ENCODE data around the gene PLG. TPM values are rescaled to one million over a fixed set of nuclear protein-coding genes. Genes with fewer than 3 reads are reported as not detected.
A peak's percentile ranks its signal among the peaks of the same experiment; 100 is the strongest.

The PLG gene
- total RNA-seq, 1 donor, result 0.36 TPM

- Histone ChIP-seq H3K4me2 (ENCODE audit: insufficient read depth, low read length) (peak overlapping the region; percentile 63), H3K4me1 (ENCODE audit: insufficient read depth, low read length) (no peaks in the 10 kb centered on the region), H3K9me3 (ENCODE audit: low read depth, low read length) (no peaks in the 10 kb centered on the region), H3K79me2 (ENCODE audit: insufficient read depth, low read length) (no peaks in the 10 kb centered on the region), H3K4me3 (ENCODE audit: insufficient read depth, low read length) (peak overlapping the region; percentile 46), H3K27ac (ENCODE audit: low read depth, low read length) (no peak overlapping the region), H3K36me3 (ENCODE audit: insufficient read depth, low read length) (no peaks in the 10 kb centered on the region), H4K20me1 (ENCODE audit: insufficient read depth, low read length) (no peaks in the 10 kb centered on the region), H3K27me3 (ENCODE audit: insufficient read depth, low read length) (no peaks in the 10 kb centered on the region), H2AFZ (ENCODE audit: low read length) (peak overlapping the region; percentile 76)
- DNase-seq (ENCODE audit: insufficient read length, low spot score, missing footprints), result no peak
- TF ChIP-seq CTCF (IDR thresholded peaks at IDR 0.05; ENCODE audit: extremely low read depth, low read depth, low read length), result no peak
Measured at GRCh38 chr6:160790028-160790792, 88.2 kb downstream of the PLG start.

GRCh38 chr6:160791459-160791858 is 89.4 kb downstream of the PLG start:
- H3K4me2 ChIP-seq (ENCODE audit: insufficient read depth, low read length), result no peak overlapping the region
- H3K27me3 ChIP-seq (ENCODE audit: insufficient read depth, low read length), result no peaks in the 10 kb centered on the region
- H2AFZ ChIP-seq (ENCODE audit: low read length), result no peak overlapping the region
- DNase-seq (ENCODE audit: insufficient read length, low spot score, missing footprints), result no peak
- H3K9me3 ChIP-seq (ENCODE audit: low read depth, low read length), result no peaks in the 10 kb centered on the region
- H4K20me1 ChIP-seq (ENCODE audit: insufficient read depth, low read length), result no peaks in the 10 kb centered on the region
- no peak overlapping the region for H3K4me3 ChIP-seq (ENCODE audit: insufficient read depth, low read length)
- no peaks in the 10 kb centered on the region for H3K36me3 ChIP-seq (ENCODE audit: insufficient read depth, low read length)
- no peak overlapping the region for H3K27ac ChIP-seq (ENCODE audit: low read depth, low read length)
- no peak for TF ChIP-seq CTCF (IDR thresholded peaks at IDR 0.05; ENCODE audit: extremely low read depth, low read depth, low read length)
- H3K79me2 ChIP-seq (ENCODE audit: insufficient read depth, low read length), result no peaks in the 10 kb centered on the region
- H3K4me1 ChIP-seq (ENCODE audit: insufficient read depth, low read length), result no peaks in the 10 kb centered on the region

GRCh38 chr6:160791981-160792418 is 90.0 kb downstream of the PLG start:
- DNase-seq (ENCODE audit: insufficient read length, low spot score, missing footprints), result no peak
- Histone ChIP-seq H3K79me2 (ENCODE audit: insufficient read depth, low read length) (no peaks in the 10 kb centered on the region), H3K27me3 (ENCODE audit: insufficient read depth, low read length) (no peaks in the 10 kb centered on the region), H2AFZ (ENCODE audit: low read length) (no peak overlapping the region), H3K4me2 (ENCODE audit: insufficient read depth, low read length) (no peak overlapping the region), H3K27ac (ENCODE audit: low read depth, low read length) (no peak overlapping the region), H4K20me1 (ENCODE audit: insufficient read depth, low read length) (no peaks in the 10 kb centered on the region), H3K36me3 (ENCODE audit: insufficient read depth, low read length) (no peaks in the 10 kb centered on the region), H3K9me3 (ENCODE audit: low read depth, low read length) (no peaks in the 10 kb centered on the region), H3K4me3 (ENCODE audit: insufficient read depth, low read length) (no peak overlapping the region), H3K4me1 (ENCODE audit: insufficient read depth, low read length) (no peaks in the 10 kb centered on the region)
- no peak for TF ChIP-seq CTCF (IDR thresholded peaks at IDR 0.05; ENCODE audit: extremely low read depth, low read depth, low read length)

GRCh38 chr6:160792708-160793107 is 90.7 kb downstream of the PLG start:
- Histone ChIP-seq H3K36me3 (ENCODE audit: insufficient read depth, low read length) (no peaks in the 10 kb centered on the region), H3K4me2 (ENCODE audit: insufficient read depth, low read length) (no peak overlapping the region), H3K79me2 (ENCODE audit: insufficient read depth, low read length) (no peaks in the 10 kb centered on the region), H4K20me1 (ENCODE audit: insufficient read depth, low read length) (no peaks in the 10 kb centered on the region), H3K4me3 (ENCODE audit: insufficient read depth, low read length) (no peak overlapping the region), H2AFZ (ENCODE audit: low read length) (no peak overlapping the region), H3K27ac (ENCODE audit: low read depth, low read length) (no peak overlapping the region), H3K27me3 (ENCODE audit: insufficient read depth, low read length) (no peaks in the 10 kb centered on the region), H3K4me1 (ENCODE audit: insufficient read depth, low read length) (no peaks in the 10 kb centered on the region), H3K9me3 (ENCODE audit: low read depth, low read length) (no peaks in the 10 kb centered on the region)
- no peak for TF ChIP-seq CTCF (IDR thresholded peaks at IDR 0.05; ENCODE audit: extremely low read depth, low read depth, low read length)
- no peak for DNase-seq (ENCODE audit: insufficient read length, low spot score, missing footprints)

Measured in osteoblast (primary cell).